Neural cell (in vitro differentiated cells): ENCODE results near the gene TRERF1. TPM values are rescaled to one million over a fixed set of nuclear protein-coding genes. Genes with fewer than 3 reads are reported as not detected.
A peak's percentile ranks its signal among the peaks of the same experiment; 100 is the strongest.

Experiments used
- H2AFZ ChIP-seq: fragments of 200-600, 300-800 bp; sonication (generic), shearing (Covaris generic); 2 replicates; pipeline ENCODE4 v1.6.0; 2014; ENCODE audit warnings: low read depth, mild to moderate bottlenecking, antibody characterized with exemption, low read length, moderate library complexity
- H3F3A ChIP-seq: fragments of 200-600 bp; shearing (Covaris generic); 2 replicates; pipeline ENCODE4 v1.6.1; 2016; ENCODE audit warnings: mild to moderate bottlenecking, moderate library complexity, mixed read lengths, antibody characterized with exemption, low read length; ENCODE audit not compliant: insufficient read depth, poor library complexity, severe bottlenecking
- H3K27ac ChIP-seq: fragments of 200-600, 300-800 bp; sonication (generic), shearing (Covaris generic); 2 replicates; pipeline ENCODE4 v1.5.1; 2014; ENCODE audit warnings: mild to moderate bottlenecking, low read length, moderate library complexity
- H3K27me3 ChIP-seq: fragments of 300-800, 200-600 bp; sonication (generic), shearing (Covaris generic); 2 replicates; pipeline ENCODE4 v1.6.0; 2014; ENCODE audit warnings: mild to moderate bottlenecking, low read depth, low read length, moderate library complexity; ENCODE audit not compliant: insufficient read depth
- H3K36me3 ChIP-seq: fragments of 300-800, 200-600 bp; sonication (generic), shearing (Covaris generic); 2 replicates; pipeline ENCODE4 v1.5.1; 2014; ENCODE audit warnings: mild to moderate bottlenecking, antibody characterized with exemption, low read length, moderate library complexity; ENCODE audit not compliant: insufficient read depth
- H3K4me2 ChIP-seq: fragments of 300-800, 200-600 bp; sonication (generic), shearing (Covaris generic); 2 replicates; pipeline ENCODE4 v1.6.0; 2014; ENCODE audit warnings: mild to moderate bottlenecking, low read length
- H3K4me3 ChIP-seq: fragments of 300-800, 200-600 bp; sonication (generic), shearing (Covaris generic); 2 replicates; pipeline ENCODE4 v1.5.1; 2014; ENCODE audit warnings: mild to moderate bottlenecking, low read length, moderate library complexity
- H3K79me2 ChIP-seq: fragments of 200-600 bp; shearing (Covaris generic); replicated peaks from 2 replicates; pipeline ENCODE4 v1.6.0; 2014; ENCODE audit warnings: mild to moderate bottlenecking, low read length, moderate library complexity; ENCODE audit not compliant: insufficient read depth
- H3K9ac ChIP-seq: fragments of 300-800, 200-600 bp; sonication (generic), shearing (Covaris generic); 2 replicates; pipeline ENCODE4 v1.6.1; 2016; ENCODE audit warnings: mild to moderate bottlenecking, low read length, mixed read lengths
- H3K9me2 ChIP-seq: fragments of 200-600 bp; shearing (Covaris generic); 2 replicates; pipeline ENCODE4 v1.6.1; 2016; ENCODE audit warnings: mild to moderate bottlenecking, low read length, mixed read lengths; ENCODE audit not compliant: insufficient read depth
- H3K9me3 ChIP-seq: fragments of 200-600, 300-800 bp; sonication (generic), shearing (Covaris generic); 2 replicates; pipeline ENCODE4 v1.6.1; 2016; ENCODE audit warnings: mild to moderate bottlenecking, mixed run types, low read length, moderate library complexity, mixed read lengths
- H4K20me1 ChIP-seq: fragments of 200-600 bp; shearing (Covaris generic); 2 replicates; pipeline ENCODE4 v1.6.1; 2016; ENCODE audit warnings: mild to moderate bottlenecking, mixed run types; ENCODE audit not compliant: insufficient read depth
- CTCF ChIP-seq: fragments of 450-650 bp; IDR thresholded peaks from 2 replicates; pipeline ENCODE4 v1.5.1; 2014; ENCODE audit warnings: antibody characterized with exemption, mild to moderate bottlenecking, moderate library complexity; ENCODE audit not compliant: poor library complexity, severe bottlenecking
- EP300 ChIP-seq: fragments of 450-650 bp; conservative IDR thresholded peaks from 2 replicates; pipeline ENCODE4 v1.6.1; 2014; ENCODE audit warnings: antibody characterized with exemption, mild to moderate bottlenecking, moderate library complexity; ENCODE audit not compliant: poor library complexity, severe bottlenecking
- EZH2 ChIP-seq: fragments of 200-600, 300-800 bp; shearing (Covaris generic), sonication (generic); IDR thresholded peaks from 2 replicates; pipeline ENCODE4 v1.6.1; 2014; ENCODE audit warnings: antibody characterized with exemption, low read length, borderline replicate concordance, mild to moderate bottlenecking; ENCODE audit not compliant: insufficient read depth, poor library complexity, severe bottlenecking
- MXI1 ChIP-seq: fragments of 450-650 bp; conservative IDR thresholded peaks from 2 replicates; pipeline ENCODE4 v1.6.1; 2014; ENCODE audit warnings: antibody characterized with exemption, mild to moderate bottlenecking; ENCODE audit not compliant: poor library complexity, severe bottlenecking
- POLR2AphosphoS5 ChIP-seq: IDR thresholded peaks from 2 replicates; pipeline ENCODE4 v1.6.1; 2012
- RAD21 ChIP-seq: fragments of 450-650 bp; conservative IDR thresholded peaks from 2 replicates; pipeline ENCODE4 v1.6.1; 2014; ENCODE audit warnings: antibody characterized with exemption, mild to moderate bottlenecking, moderate library complexity
- SMC3 ChIP-seq: fragments of 450-650 bp; conservative IDR thresholded peaks from 2 replicates; pipeline ENCODE4 v1.6.1; 2014; ENCODE audit warnings: antibody characterized with exemption, mild to moderate bottlenecking, moderate library complexity; ENCODE audit not compliant: poor library complexity
- TAF1 ChIP-seq: IDR thresholded peaks from 2 replicates; pipeline ENCODE4 v1.6.1; 2012; ENCODE audit warnings: low read depth
- polyA plus RNA-seq: library from polyadenylated mRNA; depleted of rRNA; stranded (reverse); fragments of >200 nt; gene quantifications from 2 replicates; pipeline ENCODE4 v1.2.3, GENCODE V29; 2014
- TF ChIP-seq, protein P1 (sequence below): IDR thresholded peaks from 2 replicates; pipeline ENCODE4 v1.6.1; 2012; ENCODE audit warnings: borderline replicate concordance

The TRERF1 gene
- polyA plus RNA-seq, 1 donor from 2014 or later: 4.5 TPM

GRCh38 chr6:42488129-42488528 lies 36.4 kb upstream of the TRERF1 start:
- H3K27ac ChIP-seq: no peak overlapping the region
- H3K4me3 ChIP-seq: no peak overlapping the region
- H3K27me3 ChIP-seq: no peaks in the 10 kb centered on the region
- no peak overlapping the region for H2AFZ ChIP-seq
- H4K20me1 ChIP-seq: no peaks in the 10 kb centered on the region
- no peaks in the 10 kb centered on the region for H3K36me3 ChIP-seq
- H3K79me2 ChIP-seq: no peaks in the 10 kb centered on the region
- H3K9me2 ChIP-seq: no peaks in the 10 kb centered on the region
- H3K4me2 ChIP-seq: no peak overlapping the region
- TF ChIP-seq, protein P1, sequence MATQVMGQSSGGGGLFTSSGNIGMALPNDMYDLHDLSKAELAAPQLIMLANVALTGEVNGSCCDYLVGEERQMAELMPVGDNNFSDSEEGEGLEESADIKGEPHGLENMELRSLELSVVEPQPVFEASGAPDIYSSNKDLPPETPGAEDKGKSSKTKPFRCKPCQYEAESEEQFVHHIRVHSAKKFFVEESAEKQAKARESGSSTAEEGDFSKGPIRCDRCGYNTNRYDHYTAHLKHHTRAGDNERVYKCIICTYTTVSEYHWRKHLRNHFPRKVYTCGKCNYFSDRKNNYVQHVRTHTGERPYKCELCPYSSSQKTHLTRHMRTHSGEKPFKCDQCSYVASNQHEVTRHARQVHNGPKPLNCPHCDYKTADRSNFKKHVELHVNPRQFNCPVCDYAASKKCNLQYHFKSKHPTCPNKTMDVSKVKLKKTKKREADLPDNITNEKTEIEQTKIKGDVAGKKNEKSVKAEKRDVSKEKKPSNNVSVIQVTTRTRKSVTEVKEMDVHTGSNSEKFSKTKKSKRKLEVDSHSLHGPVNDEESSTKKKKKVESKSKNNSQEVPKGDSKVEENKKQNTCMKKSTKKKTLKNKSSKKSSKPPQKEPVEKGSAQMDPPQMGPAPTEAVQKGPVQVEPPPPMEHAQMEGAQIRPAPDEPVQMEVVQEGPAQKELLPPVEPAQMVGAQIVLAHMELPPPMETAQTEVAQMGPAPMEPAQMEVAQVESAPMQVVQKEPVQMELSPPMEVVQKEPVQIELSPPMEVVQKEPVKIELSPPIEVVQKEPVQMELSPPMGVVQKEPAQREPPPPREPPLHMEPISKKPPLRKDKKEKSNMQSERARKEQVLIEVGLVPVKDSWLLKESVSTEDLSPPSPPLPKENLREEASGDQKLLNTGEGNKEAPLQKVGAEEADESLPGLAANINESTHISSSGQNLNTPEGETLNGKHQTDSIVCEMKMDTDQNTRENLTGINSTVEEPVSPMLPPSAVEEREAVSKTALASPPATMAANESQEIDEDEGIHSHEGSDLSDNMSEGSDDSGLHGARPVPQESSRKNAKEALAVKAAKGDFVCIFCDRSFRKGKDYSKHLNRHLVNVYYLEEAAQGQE: no peak
- TF ChIP-seq SMC3: no peak
- TF ChIP-seq RAD21: no peak
- TF ChIP-seq TAF1: no peak
- no peak for TF ChIP-seq CTCF
- no peak for TF ChIP-seq EP300
- TF ChIP-seq EZH2: no peak
- TF ChIP-seq POLR2AphosphoS5: no peak
- no peak for TF ChIP-seq MXI1
- no peaks in the 10 kb centered on the region for H3F3A ChIP-seq
- H3K9me3 ChIP-seq: no peaks in the 10 kb centered on the region
- H3K9ac ChIP-seq: no peak overlapping the region

GRCh38 chr6:42484261-42484660 lies 32.5 kb upstream of the TRERF1 start:
- Histone ChIP-seq H3K9ac (no peak overlapping the region), H3F3A (no peaks in the 10 kb centered on the region), H3K4me2 (no peak overlapping the region), H3K79me2 (no peaks in the 10 kb centered on the region), H4K20me1 (no peaks in the 10 kb centered on the region), H3K27me3 (no peaks in the 10 kb centered on the region), H3K4me3 (no peak overlapping the region), H3K9me2 (no peaks in the 10 kb centered on the region), H3K36me3 (no peaks in the 10 kb centered on the region), H2AFZ (no peak overlapping the region), H3K27ac (peak overlapping the region; percentile 36), H3K9me3 (no peaks in the 10 kb centered on the region)
- TF ChIP-seq EZH2: no peak
- TF ChIP-seq CTCF: no peak
- no peak for TF ChIP-seq TAF1
- no peak for TF ChIP-seq MXI1
- TF ChIP-seq RAD21: no peak
- TF ChIP-seq, protein P1: peak; percentile 58
- TF ChIP-seq POLR2AphosphoS5: peak; percentile 17
- TF ChIP-seq EP300: peak; percentile 69
- no peak for TF ChIP-seq SMC3
